Peyer's patch (tissue), 4 donors: ENCODE data around the gene MYH7. TPM values are rescaled to one million over a fixed set of nuclear protein-coding genes. Genes with fewer than 3 reads are reported as not detected.
"Not testable (repeated sequence)": the region's sequence is repeated elsewhere in the genome, so short reads cannot be mapped to it uniquely, and the experiment has no call there.

Source experiments
- DNase-seq, 3 donors: peaks; one replicate each; pipeline ENCODE4 v3.0.0-alpha.2; 2017 to 2019
- H3K27ac ChIP-seq, 4 donors: fragments of 200-600 bp; sonication (generic); one replicate each; pipeline ENCODE4 v1.5.1; 2016 to 2019
- H3K27me3 ChIP-seq, 2 donors: fragments of 200-600 bp; sonication (generic); one replicate each; pipeline ENCODE4 v1.5.1; 2019
- H3K36me3 ChIP-seq, 3 donors: fragments of 200-600 bp; sonication (generic); one replicate each; pipeline ENCODE4 v1.5.1; 2016 to 2019
- H3K4me1 ChIP-seq, 4 donors: fragments of 200-600 bp; sonication (generic); one replicate each; pipeline ENCODE4 v1.5.1; 2016 to 2019
- H3K4me3 ChIP-seq, 4 donors: fragments of 200-600 bp; sonication (generic); 1 replicate in 3 of 4; 2 replicates in 1 of 4; pipeline ENCODE4 v1.5.1; 2016 to 2019; ENCODE audit warnings: mild to moderate bottlenecking in 1 of 4
- H3K9me3 ChIP-seq, 4 donors: fragments of 200-600 bp; sonication (generic); one replicate each; pipeline ENCODE4 v1.5.1; 2016 to 2019; ENCODE audit warnings: mild to moderate bottlenecking in 1 of 4
- CTCF ChIP-seq, 6 experiments: fragments of 450-650 bp in 4 of 6; fragments of 200-600 bp in 2 of 6; sonication (generic) in 1 of 6; IDR thresholded peaks; one replicate each; pipeline ENCODE4 v1.5.1; 2017 to 2019; ENCODE audit warnings: antibody characterized with exemption in 6 of 6, mild to moderate bottlenecking in 3 of 6, moderate library complexity in 1 of 6
- POLR2A ChIP-seq, 2 donors: fragments of 450-650 bp; IDR thresholded peaks; one replicate each; pipeline ENCODE4 v1.5.1; 2017; ENCODE audit warnings: antibody characterized with exemption in 2 of 2, mild to moderate bottlenecking in 2 of 2, moderate library complexity in 2 of 2
- total RNA-seq, 4 donors: library from RNA; depleted of rRNA; stranded (reverse); fragments of >200 nt; gene quantifications; one replicate each; pipeline ENCODE4 v1.1.0, GENCODE V29; 2016

The MYH7 gene
- total RNA-seq, 4 donors from 2014 or later = 0.18 to 0.40 (median 0.19) TPM; not detected in 1

- TF ChIP-seq POLR2A (IDR thresholded peaks at IDR 0.05) = no peak
- no peak for TF ChIP-seq CTCF (IDR thresholded peaks at IDR 0.05)
- H3K36me3 ChIP-seq = no peaks in the 10 kb centered on the region
- H3K4me3 ChIP-seq = no peak overlapping the region
- no peak for DNase-seq
- no peaks in the 10 kb centered on the region for H3K27me3 ChIP-seq
- no peaks in the 10 kb centered on the region for H3K9me3 ChIP-seq
- no peaks in the 10 kb centered on the region for H3K4me1 ChIP-seq
- H3K27ac ChIP-seq = no peak overlapping the region
Measured at GRCh38 chr14:23396781-23397407, 38.6 kb downstream of the MYH7 start.

GRCh38 chr14:23396126-23396525 is 39.3 kb downstream of the MYH7 start:
- H3K27me3 ChIP-seq = no peaks in the 10 kb centered on the region
- no peak for TF ChIP-seq POLR2A (IDR thresholded peaks at IDR 0.05)
- TF ChIP-seq CTCF (IDR thresholded peaks at IDR 0.05) = no peak

GRCh38 chr14:23392613-23393012 is 42.8 kb downstream of the MYH7 start:
- H3K9me3 ChIP-seq = no peaks in the 10 kb centered on the region
- no peak for DNase-seq
- no peaks in the 10 kb centered on the region for H3K27me3 ChIP-seq
- H3K36me3 ChIP-seq = no peaks in the 10 kb centered on the region
- TF ChIP-seq CTCF (IDR thresholded peaks at IDR 0.05) (no peak), POLR2A (IDR thresholded peaks at IDR 0.05) (no peak)
- H3K4me3 ChIP-seq = no peak overlapping the region
- no peaks in the 10 kb centered on the region for H3K4me1 ChIP-seq
- no peak overlapping the region for H3K27ac ChIP-seq

More at GRCh38 chr14:23396126-23396525, 39.3 kb downstream of the MYH7 start:
- H3K36me3 ChIP-seq = no peaks in the 10 kb centered on the region
- no peaks in the 10 kb centered on the region for H3K9me3 ChIP-seq
- no peak overlapping the region for H3K27ac ChIP-seq
- DNase-seq = no peak
- H3K4me1 ChIP-seq = no peaks in the 10 kb centered on the region
- H3K4me3 ChIP-seq = no peak overlapping the region

GRCh38 chr14:23389871-23390270 is 45.6 kb downstream of the MYH7 start:
- not testable (repeated sequence) for H3K36me3 ChIP-seq, H3K9me3 ChIP-seq, DNase-seq, H3K4me1 ChIP-seq, H3K4me3 ChIP-seq, H3K27me3 ChIP-seq, H3K27ac ChIP-seq

- TF ChIP-seq CTCF (IDR thresholded peaks at IDR 0.05) (no peak), POLR2A (IDR thresholded peaks at IDR 0.05) (no peak)
- H3K27me3 ChIP-seq = no peaks in the 10 kb centered on the region
- no peak overlapping the region for H3K27ac ChIP-seq
- H3K4me3 ChIP-seq = no peak overlapping the region
- DNase-seq = no peak
- H3K4me1 ChIP-seq = no peaks in the 10 kb centered on the region
- H3K36me3 ChIP-seq = no peaks in the 10 kb centered on the region
- H3K9me3 ChIP-seq = no peaks in the 10 kb centered on the region
Measured at GRCh38 chr14:23389396-23389795, 46.1 kb downstream of the MYH7 start.

- no peaks in the 10 kb centered on the region for H3K27me3 ChIP-seq
- H3K27ac ChIP-seq = no peak overlapping the region
- DNase-seq = no peak
- no peak overlapping the region for H3K4me3 ChIP-seq
- TF ChIP-seq POLR2A (IDR thresholded peaks at IDR 0.05) (no peak), CTCF (IDR thresholded peaks at IDR 0.05) (no peak)
- no peaks in the 10 kb centered on the region for H3K36me3 ChIP-seq
- H3K4me1 ChIP-seq = no peaks in the 10 kb centered on the region
- H3K9me3 ChIP-seq = no peaks in the 10 kb centered on the region
Measured at GRCh38 chr14:23388996-23389395, 46.5 kb downstream of the MYH7 start.
